B cell (primary cell): ENCODE measurements around the gene BPIFB1.

Experiments
- CTCF ChIP-seq: fragments of 200-600 bp; IDR thresholded peaks from one replicate; pipeline ENCODE4 v1.8.0; 2022; ENCODE audit warnings: antibody characterized with exemption, mild to moderate bottlenecking
- EZH2 ChIP-seq: IDR thresholded peaks from 2 replicates; pipeline ENCODE4 v1.6.1; 2012; ENCODE audit warnings: borderline replicate concordance, low read depth, mild to moderate bottlenecking, moderate library complexity, low read length; ENCODE audit not compliant: insufficient read depth, poor library complexity, severe bottlenecking

- no peak for TF ChIP-seq CTCF
- TF ChIP-seq EZH2: no peak
Observed at GRCh38 chr20:33239418-33239817, 43.6 kb upstream of the BPIFB1 start.
